Nephron progenitor cell (in vitro differentiated cells): ENCODE measurements around the gene GCN1.

Experiments
- DNase-seq: peaks from one replicate; pipeline ENCODE4 v3.0.0; 2021
- H3K27ac Mint-ChIP-seq: 2 replicates; pipeline ENCODE4 v1.8.0; 2021; ENCODE audit warnings: mild to moderate bottlenecking, moderate library complexity, mixed read lengths
- H3K27me3 Mint-ChIP-seq: 2 replicates; pipeline ENCODE4 v1.8.0; 2021; ENCODE audit warnings: mild to moderate bottlenecking, low read depth, mixed read lengths; ENCODE audit not compliant: poor library complexity
- H3K36me3 Mint-ChIP-seq: 2 replicates; pipeline ENCODE4 v1.8.0; 2021; ENCODE audit warnings: low read depth, mixed read lengths
- H3K4me1 Mint-ChIP-seq: 2 replicates; pipeline ENCODE4 v1.8.0; 2021; ENCODE audit warnings: mixed read lengths
- H3K4me3 Mint-ChIP-seq: 2 replicates; pipeline ENCODE4 v1.8.0; 2021; ENCODE audit warnings: mild to moderate bottlenecking, moderate library complexity, mixed read lengths
- H3K9me3 Mint-ChIP-seq: 2 replicates; pipeline ENCODE4 v1.8.0; 2021; ENCODE audit warnings: mild to moderate bottlenecking, moderate library complexity, mixed read lengths
- CTCF ChIP-seq: fragments of 200-600 bp; sonication (generic); IDR thresholded peaks from 2 replicates; pipeline ENCODE4 v1.5.0; 2021; ENCODE audit warnings: antibody characterized with exemption

GCN1 gene

GRCh38 chr12:120229487-120230325, 35.2 kb upstream of the GCN1 start:
- no peak for TF ChIP-seq CTCF
- H3K9me3 Mint-ChIP-seq, result no peaks in the 10 kb centered on the region
- no peaks in the 10 kb centered on the region for H3K36me3 Mint-ChIP-seq
- H3K27ac Mint-ChIP-seq, result peak overlapping the region; percentile 98
- H3K4me3 Mint-ChIP-seq, result no peak overlapping the region
- DNase-seq, result no peak
- H3K27me3 Mint-ChIP-seq, result no peaks in the 10 kb centered on the region
- peaks cover 99% of the 10 kb centered on the region for H3K4me1 Mint-ChIP-seq

GRCh38 chr12:120229071-120229486, 34.6 kb upstream of the GCN1 start:
- H3K36me3 Mint-ChIP-seq, result no peaks in the 10 kb centered on the region
- no peak overlapping the region for H3K27ac Mint-ChIP-seq
- H3K4me3 Mint-ChIP-seq, result peak overlapping the region; percentile 20
- H3K9me3 Mint-ChIP-seq, result no peaks in the 10 kb centered on the region
- TF ChIP-seq CTCF, result no peak
- no peaks in the 10 kb centered on the region for H3K27me3 Mint-ChIP-seq
- DNase-seq, result no peak
- peaks cover 97% of the 10 kb centered on the region for H3K4me1 Mint-ChIP-seq

- peaks cover 91% of the 10 kb centered on the region for H3K4me1 Mint-ChIP-seq
- H3K36me3 Mint-ChIP-seq, result peaks cover 2% of the 10 kb centered on the region
- TF ChIP-seq CTCF, result peak; percentile 84
- H3K27ac Mint-ChIP-seq, result peak overlapping the region; percentile 94
- DNase-seq, result peak; percentile 90
- H3K27me3 Mint-ChIP-seq, result no peaks in the 10 kb centered on the region
- peak overlapping the region; percentile 67 for H3K4me3 Mint-ChIP-seq
- H3K9me3 Mint-ChIP-seq, result no peaks in the 10 kb centered on the region
Observed at GRCh38 chr12:120228291-120229070, 34.0 kb upstream of the GCN1 start.

- no peak for DNase-seq
- Mint-ChIP-seq H3K27me3 (peaks cover under 1% of the 10 kb centered on the region), H3K36me3 (peaks cover 7% of the 10 kb centered on the region), H3K4me3 (peak overlapping the region; percentile 31), H3K4me1 (peaks cover 87% of the 10 kb centered on the region), H3K9me3 (no peaks in the 10 kb centered on the region), H3K27ac (peak overlapping the region; percentile 94)
- no peak for TF ChIP-seq CTCF
Observed at GRCh38 chr12:120228041-120228290, 33.5 kb upstream of the GCN1 start.

GRCh38 chr12:120227233-120228040, 32.9 kb upstream of the GCN1 start:
- TF ChIP-seq CTCF, result no peak
- H3K9me3 Mint-ChIP-seq, result no peaks in the 10 kb centered on the region
- H3K36me3 Mint-ChIP-seq, result peaks cover 11% of the 10 kb centered on the region
- H3K4me3 Mint-ChIP-seq, result peak overlapping the region; percentile 31
- peaks cover 85% of the 10 kb centered on the region for H3K4me1 Mint-ChIP-seq
- peaks cover 3% of the 10 kb centered on the region for H3K27me3 Mint-ChIP-seq
- DNase-seq, result no peak
- H3K27ac Mint-ChIP-seq, result no peak overlapping the region
